Liver (tissue), 3 donors: ENCODE data around the gene PRAC1.

Experiments used
- CTCF ChIP-seq: fragments of 150-350 bp; IDR thresholded peaks from 2 replicates; pipeline ENCODE4 v1.5.1; 2017; ENCODE audit warnings: improper control_type of control experiment, low read depth, low read length; ENCODE audit not compliant: missing input control
- FOXA1 ChIP-seq: IDR thresholded peaks from 2 replicates; pipeline ENCODE4 v1.6.1; 2016; ENCODE audit warnings: antibody characterized with exemption
- JUND ChIP-seq, 2 donors: IDR thresholded peaks; 2 replicates each; pipeline ENCODE4 v1.6.1; 2016; ENCODE audit warnings: antibody characterized with exemption in 2 of 2
- RAD21 ChIP-seq, 2 donors: IDR thresholded peaks; 2 replicates each; pipeline ENCODE4 v1.6.1; 2016; ENCODE audit warnings: antibody characterized with exemption in 2 of 2, mild to moderate bottlenecking in 2 of 2
- REST ChIP-seq: IDR thresholded peaks from 2 replicates; pipeline ENCODE4 v1.6.1; 2016; ENCODE audit warnings: antibody characterized with exemption, mild to moderate bottlenecking
- SP1 ChIP-seq: IDR thresholded peaks from 2 replicates; pipeline ENCODE4 v1.6.1; 2018; ENCODE audit warnings: antibody characterized with exemption, mild to moderate bottlenecking
- TAF1 ChIP-seq: conservative IDR thresholded peaks from 2 replicates; pipeline ENCODE4 v1.6.1; 2016; ENCODE audit warnings: antibody characterized with exemption, mild to moderate bottlenecking
- donor health status: healthy.
- donor health status: healthy.

GRCh38 chr17:48760411-48760810, 38.1 kb upstream of the PRAC1 start:
- TF ChIP-seq REST, result no peak
- TF ChIP-seq TAF1, result no peak
- TF ChIP-seq SP1, result no peak
- no peak for TF ChIP-seq CTCF
- TF ChIP-seq JUND (IDR thresholded peaks at IDR 0.05), result no peak
- no peak for TF ChIP-seq RAD21 (IDR thresholded peaks at IDR 0.05)
- no peak for TF ChIP-seq FOXA1
